ENCODE measurements around the gene NCR1.
"Not testable (repeated sequence)": the region's sequence is repeated elsewhere in the genome, so short reads cannot be mapped to it uniquely, and the experiment has no call there.

Gene NCR1, protein sequence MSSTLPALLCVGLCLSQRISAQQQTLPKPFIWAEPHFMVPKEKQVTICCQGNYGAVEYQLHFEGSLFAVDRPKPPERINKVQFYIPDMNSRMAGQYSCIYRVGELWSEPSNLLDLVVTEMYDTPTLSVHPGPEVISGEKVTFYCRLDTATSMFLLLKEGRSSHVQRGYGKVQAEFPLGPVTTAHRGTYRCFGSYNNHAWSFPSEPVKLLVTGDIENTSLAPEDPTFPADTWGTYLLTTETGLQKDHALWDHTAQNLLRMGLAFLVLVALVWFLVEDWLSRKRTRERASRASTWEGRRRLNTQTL

DNA sequence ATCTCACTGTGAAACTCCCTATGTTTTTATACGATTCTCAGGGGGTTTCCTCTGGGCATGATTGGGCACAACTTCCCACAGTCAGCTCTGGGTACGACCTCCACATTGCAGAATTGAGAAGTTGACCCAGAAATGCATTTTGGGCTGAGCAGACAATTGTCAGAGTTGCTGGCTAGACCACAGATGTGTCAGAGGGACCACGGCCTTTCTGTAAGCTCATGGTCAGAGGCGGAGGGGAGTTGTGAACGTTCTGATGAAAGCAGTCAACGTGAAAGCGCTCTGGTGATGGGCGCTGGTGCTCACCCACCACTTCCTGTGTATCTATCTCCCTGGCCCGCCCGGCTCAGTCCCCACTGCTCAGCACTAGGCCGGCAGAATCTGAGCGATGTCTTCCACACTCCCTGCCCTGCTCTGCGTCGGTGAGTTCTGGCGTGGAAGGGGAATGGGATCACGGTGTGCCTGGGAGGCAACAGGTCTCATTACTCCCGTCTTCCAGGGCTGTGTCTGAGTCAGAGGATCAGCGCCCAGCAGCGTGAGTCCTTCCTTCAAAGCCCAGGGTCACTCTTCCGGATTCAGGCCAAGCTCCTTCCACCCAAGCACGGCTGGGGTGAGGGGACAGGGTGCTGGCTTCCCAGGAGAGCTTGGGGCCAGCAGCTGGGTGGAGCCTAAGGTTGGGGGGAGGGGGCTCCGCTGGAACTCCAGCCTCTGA lies at the start of gene NCR1:
Gene NCR1, plus strand, starts transcription at position 346 of the 709 bp plus-strand sequence. Its CDS starts 40 bp downstream, at position 386.
- DNase-seq = no peak

DNA sequence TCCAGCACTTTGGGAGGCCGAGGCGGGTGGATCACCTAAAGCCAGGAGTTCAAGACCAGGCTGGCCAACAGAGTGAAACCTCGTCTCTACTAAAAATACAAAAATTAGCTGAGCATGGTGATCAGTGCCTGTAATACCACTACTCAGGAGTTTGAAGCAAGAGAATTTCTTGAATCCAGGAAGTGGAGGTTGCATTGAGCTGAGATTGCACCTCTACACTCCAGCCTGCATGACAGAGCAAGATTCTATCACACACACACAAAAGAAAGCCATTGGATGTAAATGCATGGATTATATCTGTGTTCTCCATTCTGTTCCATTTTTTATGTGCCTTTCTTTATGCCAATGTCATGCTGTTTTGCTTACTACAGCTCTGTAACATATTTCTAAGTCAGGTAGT lies 47.5 kb upstream of the NCR1 start:
- DNase-seq = not testable (repeated sequence)

DNA sequence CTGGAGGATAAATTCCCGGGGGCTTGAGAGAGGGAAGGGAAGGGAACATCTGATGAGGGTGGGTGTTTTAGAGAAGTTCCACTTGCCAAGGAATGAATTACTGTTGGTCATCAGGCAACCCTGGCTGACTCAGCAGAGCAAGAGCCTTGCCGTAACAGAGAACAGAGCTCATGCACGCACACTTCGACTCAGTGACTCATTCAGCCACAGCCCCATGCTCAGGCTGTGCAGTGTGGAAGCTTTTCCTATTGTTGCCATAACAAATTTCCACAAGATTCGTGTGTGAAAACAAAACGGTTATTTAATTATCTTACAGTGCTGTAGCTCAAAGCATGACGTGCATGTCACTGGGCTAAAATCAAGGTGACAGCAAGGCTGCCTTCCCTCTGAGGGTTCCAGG lies 46.5 kb upstream of the NCR1 start:
- DNase-seq = not testable (repeated sequence)

DNA sequence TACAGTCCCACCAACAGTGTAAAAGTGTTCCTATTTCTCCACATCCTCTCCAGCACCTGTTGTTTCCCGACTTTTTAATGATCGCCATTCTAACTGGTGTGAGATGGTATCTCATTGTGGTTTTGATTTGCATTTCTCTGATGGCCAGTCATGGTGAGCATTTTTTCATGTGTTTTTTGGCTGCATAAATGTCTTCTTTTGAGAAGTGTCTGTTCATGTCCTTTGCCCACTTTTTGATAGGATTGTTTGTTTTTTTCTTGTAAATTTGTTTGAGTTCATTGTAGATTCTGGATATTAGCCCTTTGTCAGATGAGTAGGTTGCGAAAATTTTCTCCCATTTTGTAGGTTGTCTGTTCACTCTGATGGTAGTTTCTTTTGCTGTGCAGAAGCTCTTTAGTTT lies 42.5 kb upstream of the NCR1 start:
- DNase-seq = not testable (repeated sequence)

DNA sequence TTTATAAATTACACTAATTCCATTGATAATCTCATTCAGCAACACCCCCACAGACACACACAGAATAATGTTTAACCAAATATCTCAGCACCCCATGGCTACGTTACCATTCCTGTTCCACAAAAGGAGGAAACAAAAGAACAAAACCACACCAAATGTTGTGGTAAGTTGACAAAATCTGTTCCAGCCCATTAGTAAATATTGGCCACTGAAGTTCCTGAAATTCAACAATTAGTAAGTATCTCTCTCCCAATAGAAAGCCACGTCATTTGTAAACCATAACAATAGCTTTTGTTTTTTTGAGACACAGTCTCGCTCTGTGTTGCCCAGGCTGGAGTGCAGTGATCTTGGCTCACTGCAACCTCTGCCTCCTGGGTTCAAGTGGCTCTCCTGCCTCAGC lies 34.3 kb upstream of the NCR1 start:
- no peak for DNase-seq

DNA sequence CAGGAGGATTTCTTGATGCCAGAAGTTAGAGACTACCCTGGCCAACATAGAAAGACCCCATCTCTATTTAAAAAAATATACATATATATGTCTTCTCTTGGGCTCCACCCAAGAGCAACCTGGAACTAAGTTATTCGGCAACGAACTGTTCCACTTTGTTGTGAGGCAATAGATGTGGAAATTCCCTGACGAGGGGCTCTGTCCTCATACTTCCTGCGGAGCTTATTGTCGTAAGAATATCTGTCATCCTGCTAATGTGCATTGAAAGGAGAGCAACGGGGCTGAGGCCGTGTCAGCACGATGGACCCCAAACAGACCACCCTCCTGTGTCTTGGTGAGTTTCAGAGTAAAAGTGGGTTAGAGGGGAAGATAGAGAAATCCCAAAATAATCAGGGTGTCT lies 32.0 kb upstream of the NCR1 start, which contains the start of gene FCAR:
Gene FCAR, plus strand, starts transcription at position 246 of the 400 bp plus-strand sequence. Its CDS starts 55 bp downstream, at position 301.
- no peak for DNase-seq

DNA sequence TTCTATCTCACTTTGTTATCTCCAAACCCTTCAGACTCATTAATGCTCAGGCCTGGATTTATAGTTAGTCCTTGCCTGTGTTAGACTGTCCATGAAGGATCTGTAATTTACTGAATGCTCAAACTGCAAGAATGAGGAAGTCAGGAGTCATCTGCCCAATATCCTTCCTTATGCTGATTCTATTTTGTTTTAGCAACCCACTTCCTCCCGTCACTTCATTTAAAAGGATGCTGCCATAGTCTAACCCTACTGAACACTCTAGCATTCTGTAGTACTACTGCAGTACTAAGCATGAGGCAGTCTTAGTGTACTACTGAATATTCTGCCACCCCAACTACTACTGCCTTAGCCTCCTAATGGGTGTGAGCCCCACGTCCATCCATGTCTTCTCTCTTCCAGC lies 30.4 kb upstream of the NCR1 start:
- DNase-seq = no peak

DNA sequence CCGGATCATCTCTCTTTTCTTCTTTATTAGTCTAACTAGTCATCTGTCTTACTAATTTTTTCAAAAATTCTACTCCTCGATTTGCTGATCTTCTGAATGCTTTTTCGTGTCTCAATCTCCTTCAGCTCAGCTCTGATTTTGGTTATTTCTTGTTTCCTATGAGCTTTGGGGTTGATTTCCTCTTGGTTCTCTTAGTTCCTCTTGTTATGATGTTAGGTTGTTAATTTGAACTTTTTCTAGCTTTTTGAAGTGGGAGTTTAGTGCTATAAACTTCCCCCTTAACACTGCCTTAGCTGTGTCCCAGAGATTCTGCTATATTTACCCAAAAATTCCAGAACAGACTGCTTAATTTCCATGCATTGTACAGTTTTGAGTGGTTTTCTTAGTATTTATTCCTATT lies 28.5 kb upstream of the NCR1 start:
- no peak for DNase-seq

DNA sequence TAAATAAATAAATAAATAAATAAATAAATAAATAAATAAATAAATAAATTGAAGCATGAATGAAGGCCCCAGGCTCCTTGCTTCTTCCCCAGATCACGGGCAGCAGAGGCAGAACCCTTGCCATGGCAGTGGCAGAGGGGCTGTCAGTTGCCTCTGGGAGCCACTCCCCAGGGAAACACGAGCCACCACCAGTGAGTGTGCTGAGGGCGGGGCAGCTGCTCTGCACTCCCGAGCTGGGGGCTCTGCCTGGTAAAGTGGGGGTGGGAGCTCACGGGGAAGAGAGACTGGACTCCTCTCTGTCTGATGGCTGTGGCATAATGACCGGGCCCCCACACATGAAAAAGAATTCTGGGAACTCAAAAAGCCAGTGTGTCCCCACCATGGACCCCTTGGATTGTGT lies 24.1 kb upstream of the NCR1 start:
- DNase-seq = no peak

DNA sequence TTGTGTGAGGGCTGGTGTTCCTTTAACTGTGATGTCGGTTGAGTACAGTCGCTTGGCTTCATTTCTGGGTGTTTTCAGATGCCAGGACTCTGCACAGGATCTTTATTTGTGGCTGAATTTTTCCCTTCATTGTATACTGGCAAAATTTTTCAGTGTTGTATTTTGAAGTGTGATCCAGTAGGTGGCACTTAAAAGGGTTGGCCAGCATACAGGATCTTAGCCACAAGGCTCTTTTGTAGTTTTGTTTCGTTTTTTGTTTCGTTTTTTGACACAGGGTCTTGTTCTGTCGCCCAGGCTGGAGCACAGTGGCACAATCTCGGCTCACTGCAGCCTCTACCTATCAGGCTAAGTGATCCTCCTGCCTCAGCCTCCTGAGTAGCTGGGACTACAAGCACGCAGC lies 23.2 kb upstream of the NCR1 start:
- DNase-seq = no peak

DNA sequence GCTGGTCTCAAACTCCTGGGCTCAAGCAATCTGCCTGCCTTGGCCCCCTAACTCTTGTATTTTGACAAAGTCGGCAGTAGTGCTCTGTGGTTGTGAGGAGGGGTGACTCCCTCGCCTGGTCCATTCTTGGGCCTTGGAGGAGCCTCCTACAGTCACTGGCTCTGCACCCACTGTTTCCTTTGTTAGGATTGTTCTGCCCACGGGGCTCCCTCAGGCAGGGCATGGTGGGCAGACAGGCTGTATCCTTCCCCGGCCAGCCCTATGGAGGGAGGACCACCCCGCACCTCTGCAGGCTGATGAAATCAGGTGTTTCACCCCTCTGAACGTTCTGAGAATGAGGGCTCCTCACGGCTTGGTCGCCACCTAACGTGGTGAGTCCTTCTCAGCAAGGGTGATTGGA lies 22.7 kb upstream of the NCR1 start:
- DNase-seq = no peak

DNA sequence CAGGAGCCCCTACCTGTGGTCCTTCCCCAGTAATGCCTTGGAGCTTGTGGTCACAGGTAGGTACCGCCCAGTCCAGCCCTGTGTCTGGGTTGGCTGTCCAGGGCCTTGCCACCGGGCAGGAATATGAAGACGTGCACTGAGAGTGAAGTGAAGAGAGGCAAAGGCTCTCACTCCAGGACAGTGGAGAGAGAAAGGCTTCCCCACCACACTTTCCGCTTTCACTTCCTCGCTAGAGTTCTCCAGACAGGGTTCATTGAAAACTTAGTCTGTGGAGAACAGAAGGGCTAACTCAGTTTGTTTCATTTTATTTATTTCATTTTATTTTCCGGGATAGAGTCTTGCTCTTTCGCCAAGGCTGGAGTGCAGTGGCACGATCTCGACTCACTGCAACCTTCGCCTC lies 17.7 kb upstream of the NCR1 start:
- DNase-seq = no peak

DNA sequence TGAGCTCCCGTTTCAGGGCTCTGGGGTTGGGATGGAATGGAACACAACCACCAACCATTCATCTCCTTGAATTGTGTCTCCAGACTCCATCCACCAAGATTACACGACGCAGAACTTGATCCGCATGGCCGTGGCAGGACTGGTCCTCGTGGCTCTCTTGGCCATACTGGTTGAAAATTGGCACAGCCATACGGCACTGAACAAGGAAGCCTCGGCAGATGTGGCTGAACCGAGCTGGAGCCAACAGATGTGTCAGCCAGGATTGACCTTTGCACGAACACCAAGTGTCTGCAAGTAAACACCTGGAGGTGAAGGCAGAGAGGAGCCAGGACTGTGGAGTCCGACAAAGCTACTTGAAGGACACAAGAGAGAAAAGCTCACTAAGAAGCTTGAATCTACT lies 16.4 kb upstream of the NCR1 start:
- DNase-seq = no peak

DNA sequence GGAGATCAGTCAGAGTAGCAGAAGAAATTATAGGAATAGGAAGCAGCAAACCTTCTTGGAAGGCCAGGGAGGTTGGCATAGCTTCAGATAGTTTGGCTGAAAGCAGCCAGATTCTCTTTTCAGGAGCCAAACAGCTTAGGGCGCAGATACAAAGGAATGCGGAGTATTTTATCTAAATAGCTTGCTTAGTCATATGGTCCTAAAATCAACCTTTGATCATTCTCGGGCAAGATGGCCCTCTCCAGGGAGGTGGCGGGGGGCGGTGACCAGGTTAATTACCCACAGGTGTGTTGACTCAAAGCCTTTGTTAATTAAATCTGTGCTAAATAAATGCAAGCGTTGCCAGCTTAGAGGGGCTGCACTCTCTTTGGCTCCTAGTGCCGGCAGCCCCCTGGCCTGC lies 12.5 kb upstream of the NCR1 start:
- DNase-seq = no peak

DNA sequence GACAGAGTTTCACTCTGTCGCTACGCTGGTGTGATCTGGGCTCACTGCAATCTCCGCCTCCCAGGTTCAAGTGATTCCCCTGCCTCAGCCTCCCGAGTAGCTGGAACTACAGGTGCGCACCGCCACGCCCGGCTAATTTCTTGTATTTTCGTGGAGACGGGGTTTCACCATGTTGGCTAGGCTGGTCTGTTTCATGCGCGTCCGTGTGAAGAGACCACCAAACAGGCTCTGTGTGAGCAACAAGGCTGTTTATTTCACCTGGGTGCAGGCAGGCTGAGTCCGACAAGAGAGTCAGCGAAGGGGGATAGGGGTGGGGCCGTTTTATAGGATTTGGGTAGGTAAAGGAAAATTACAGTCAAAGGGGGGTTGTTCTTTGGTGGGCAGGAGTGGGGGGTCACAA lies 11.8 kb upstream of the NCR1 start:
- DNase-seq = not testable (repeated sequence)

DNA sequence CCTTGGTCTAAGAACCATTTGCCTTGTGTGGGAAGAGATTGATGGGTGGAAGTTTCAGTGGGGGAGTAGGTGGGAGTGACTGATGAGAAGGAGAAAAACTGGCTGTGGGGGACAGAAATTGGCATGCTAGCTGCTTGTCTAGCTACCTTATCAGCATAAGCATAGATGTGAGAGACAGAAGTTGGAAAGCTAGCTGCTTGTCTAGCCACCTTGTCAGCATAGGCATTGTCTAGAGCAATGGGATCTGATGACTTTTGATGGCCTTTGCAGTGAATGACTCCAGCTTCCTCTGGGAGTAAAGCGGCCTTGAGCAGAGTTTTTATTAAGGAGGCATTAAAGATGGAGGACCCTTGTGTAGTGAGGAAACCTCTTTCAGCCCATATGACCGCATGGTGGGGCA lies 9.9 kb upstream of the NCR1 start:
- no peak for DNase-seq

DNA sequence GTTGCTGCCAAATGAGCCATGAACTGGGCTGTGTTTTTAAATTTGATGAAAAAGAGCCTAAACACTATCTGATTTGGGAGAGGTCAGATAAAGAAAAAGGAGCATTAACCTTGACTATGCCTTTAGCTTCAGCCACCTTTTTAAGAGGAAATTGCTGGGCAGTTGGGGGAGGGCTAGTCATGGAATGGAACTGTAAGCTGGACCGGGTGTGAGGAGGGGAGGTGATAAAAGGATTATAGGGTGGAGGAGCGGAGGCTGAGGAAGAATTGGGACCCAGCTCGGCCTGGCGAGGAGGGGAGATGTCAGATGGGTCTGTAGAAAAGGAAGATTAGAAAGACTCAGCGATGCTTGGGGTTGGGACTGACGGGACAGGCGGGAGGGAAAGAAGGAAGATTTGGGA lies 7.3 kb upstream of the NCR1 start:
- not testable (repeated sequence) for DNase-seq

DNA sequence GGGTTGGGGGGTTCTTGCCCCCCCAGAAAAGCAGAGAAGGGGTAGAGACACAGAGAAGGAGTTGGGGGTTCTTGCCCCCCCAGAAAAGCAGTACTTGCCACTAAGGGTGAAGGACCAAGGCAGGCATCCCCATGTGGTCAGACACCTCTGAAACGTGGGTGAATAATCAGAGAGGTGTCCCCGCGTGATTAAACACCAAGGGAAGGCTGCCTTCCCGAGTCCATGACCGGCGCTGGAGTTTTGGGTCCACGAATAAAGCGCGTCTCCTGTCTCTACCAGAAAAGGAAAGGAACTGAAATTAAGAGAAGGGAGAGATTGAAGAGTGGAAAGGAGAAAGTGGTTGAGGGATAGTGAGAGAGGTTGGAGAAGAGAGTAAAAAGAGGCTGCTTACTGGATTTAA lies 6.3 kb upstream of the NCR1 start:
- DNase-seq = not testable (repeated sequence)

DNA sequence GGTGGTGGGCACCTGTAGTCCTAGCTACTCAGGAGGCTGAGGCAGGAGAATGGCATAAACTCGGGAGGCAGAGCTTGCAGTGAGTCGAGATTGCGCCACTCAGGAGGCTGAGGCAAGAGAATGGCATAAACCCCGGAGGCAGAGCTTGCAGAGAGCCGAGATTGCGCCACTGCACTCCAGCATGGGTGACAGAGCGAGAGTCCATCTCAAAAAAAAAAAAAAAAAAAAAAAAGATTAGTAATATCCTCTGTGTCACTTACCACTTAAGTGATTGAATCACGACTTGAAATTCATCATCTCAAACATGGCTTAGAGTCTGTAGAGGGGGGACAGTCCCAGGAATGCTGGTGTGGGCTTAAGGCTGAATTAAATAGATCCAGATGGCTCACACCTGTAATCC lies 4.8 kb upstream of the NCR1 start:
- DNase-seq = not testable (repeated sequence)

DNA sequence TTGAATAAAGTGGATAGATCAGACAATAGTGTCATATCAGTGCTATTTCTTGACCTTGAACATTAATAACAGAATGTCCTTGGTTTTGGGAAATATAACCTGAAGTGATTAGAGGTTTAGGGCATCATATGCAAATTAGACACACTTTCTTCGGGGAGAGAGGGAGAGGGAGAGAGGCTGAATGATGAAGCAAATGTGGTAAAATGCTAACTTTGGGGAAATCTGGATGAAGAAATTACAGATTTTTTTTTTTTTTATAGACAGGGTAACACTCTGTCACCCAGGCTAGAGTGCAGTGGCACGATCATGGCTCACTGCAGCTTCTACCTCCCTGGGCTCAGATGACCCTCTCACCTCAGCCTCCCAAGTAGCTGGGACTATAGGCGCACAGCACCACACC lies 3.9 kb upstream of the NCR1 start:
- no peak for DNase-seq

DNA sequence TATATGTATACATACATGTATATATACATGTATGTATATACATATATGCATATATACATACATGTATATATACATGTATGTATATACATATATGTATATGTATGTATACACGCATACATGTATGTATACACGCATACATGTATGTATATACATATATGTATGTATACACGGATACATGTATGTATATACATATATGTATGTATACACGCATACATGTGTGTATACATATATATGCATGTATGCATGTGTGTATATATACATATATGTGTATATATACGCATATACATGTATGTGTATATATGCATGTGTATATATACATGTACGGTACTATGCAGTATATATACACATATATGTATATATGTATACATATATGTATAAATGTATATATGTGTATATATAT lies 2.6 kb upstream of the NCR1 start:
- no peak for DNase-seq

DNA sequence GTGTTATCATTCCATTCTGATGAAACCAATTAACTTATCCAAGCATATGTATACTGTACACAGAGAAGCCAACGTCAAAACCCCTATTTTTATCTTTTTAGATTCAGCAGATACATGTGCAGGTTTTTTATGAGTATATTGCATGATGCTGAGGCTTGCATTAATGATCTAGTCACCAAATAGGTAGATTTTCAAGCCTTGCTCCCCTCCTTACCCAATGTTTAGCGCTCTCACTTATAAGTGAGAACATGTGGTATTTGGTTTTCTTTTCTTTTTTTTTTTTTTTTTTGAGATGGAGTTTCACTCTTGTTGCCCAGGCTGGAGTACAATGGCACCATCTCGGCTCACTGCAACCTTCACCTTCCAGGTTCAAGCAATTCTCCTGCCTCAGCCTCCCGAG lies 1.7 kb upstream of the NCR1 start:
- DNase-seq = not testable (repeated sequence)

DNA sequence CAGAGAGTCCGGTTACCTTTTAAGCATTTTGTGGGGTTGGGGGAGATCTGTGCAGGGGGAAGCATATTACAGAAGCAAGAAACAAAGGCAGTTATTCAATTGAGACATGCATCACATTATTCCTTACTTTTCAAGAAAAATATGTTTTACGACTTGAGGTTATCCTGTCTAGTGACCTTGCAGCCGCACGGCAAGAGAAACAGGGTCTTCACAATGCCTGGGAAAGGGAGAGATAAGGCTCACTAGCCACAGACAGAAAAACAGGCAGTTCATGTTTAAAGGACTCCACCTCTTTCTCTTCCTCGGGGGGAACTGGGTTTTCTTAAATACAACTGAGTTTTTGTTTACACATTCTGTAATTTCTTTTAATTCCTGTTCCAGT lies 536 bp upstream of the NCR1 start:
- no peak for DNase-seq

DNA sequence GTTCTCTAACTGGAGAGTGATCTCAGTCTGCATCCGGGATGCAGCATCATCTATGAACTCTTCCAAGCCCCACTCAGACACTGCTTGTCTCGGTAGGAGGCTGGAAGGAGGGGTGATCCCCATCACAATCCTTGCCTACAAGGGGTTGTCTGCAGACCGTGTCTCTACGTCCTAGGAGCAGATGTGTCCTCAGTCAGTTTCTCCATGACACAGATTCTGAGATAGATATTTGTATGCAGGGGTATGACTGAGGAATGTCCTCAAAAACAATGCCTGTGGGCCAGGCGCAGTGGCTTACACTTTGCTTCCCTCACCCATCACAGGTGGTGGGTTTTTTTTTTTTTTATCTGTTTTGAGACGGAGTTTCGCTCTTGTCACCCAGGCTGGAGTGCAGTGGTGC lies 871 bp downstream of the NCR1 start:
- DNase-seq = no peak

DNA sequence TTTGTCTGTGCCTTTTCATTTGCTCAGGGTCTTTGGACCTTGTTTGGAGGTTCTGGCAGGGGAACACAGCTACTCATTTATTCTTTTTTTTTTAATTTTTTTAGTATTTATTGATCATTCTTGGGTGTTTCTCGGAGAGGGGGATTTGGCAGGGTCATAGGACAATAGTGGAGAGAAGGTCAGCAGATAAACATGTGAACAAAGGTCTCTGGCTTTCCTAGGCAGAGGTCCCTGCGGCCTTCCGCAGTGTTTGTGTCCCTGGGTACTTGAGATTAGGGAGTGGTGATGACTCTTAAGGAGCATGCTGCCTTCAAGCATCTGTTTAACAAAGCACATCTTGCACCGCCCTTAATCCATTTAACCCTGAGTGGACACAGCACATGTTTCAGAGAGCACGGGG lies 2.0 kb downstream of the NCR1 start:
- DNase-seq = not testable (repeated sequence)

Measured in activated CD4-positive, CD25-positive, alpha-beta regulatory T cell (primary cell).